Vagina (tissue), 2 donors: ENCODE measurements around the gene CHRNB1.

Experiments
- POLR2A ChIP-seq, 2 donors: fragments of 450-650 bp; IDR thresholded peaks; one replicate each; pipeline ENCODE4 v1.6.1; 2017; ENCODE audit warnings: antibody characterized with exemption in 2 of 2, mild to moderate bottlenecking in 2 of 2, moderate library complexity in 2 of 2
- POLR2AphosphoS5 ChIP-seq, 2 donors: sonication (generic); formaldehyde crosslinking; IDR thresholded peaks; one replicate each; pipeline ENCODE4 v1.9.0; 2017; ENCODE audit warnings: antibody characterized with exemption in 2 of 2, mild to moderate bottlenecking in 2 of 2, low read depth in 1 of 2; ENCODE audit not compliant: insufficient read depth in 1 of 2
- TF ChIP-seq, protein P1 (sequence below), 3 experiments: fragments of 450-650 bp in 2 of 3; fragments of 200-600 bp in 1 of 3; sonication (generic) in 1 of 3; IDR thresholded peaks; one replicate each; pipeline ENCODE4 v1.5.1; 2017 to 2019; ENCODE audit warnings: antibody characterized with exemption in 3 of 3, mild to moderate bottlenecking in 2 of 3, moderate library complexity in 2 of 3

DNA sequence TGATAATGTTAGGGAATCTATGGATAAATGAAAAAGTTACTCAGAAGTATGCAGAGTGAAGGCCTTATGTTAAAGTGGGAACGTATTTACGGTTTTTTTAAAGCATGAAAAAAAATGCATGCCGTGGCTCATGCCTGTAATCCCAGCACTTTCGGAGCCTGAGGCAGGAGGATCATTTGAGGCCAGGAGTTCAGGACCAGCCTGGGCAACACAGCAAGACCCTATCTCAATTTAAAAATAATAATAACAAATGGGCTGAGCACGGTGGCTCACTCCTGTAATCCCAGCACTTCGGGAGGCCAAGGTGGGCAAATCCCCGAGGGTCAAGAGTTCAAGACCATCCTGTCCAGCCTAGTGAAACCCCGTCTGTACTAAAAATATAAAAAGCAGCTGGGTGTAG, 45.3 kb downstream of the CHRNB1 start:
- TF ChIP-seq, protein P1, sequence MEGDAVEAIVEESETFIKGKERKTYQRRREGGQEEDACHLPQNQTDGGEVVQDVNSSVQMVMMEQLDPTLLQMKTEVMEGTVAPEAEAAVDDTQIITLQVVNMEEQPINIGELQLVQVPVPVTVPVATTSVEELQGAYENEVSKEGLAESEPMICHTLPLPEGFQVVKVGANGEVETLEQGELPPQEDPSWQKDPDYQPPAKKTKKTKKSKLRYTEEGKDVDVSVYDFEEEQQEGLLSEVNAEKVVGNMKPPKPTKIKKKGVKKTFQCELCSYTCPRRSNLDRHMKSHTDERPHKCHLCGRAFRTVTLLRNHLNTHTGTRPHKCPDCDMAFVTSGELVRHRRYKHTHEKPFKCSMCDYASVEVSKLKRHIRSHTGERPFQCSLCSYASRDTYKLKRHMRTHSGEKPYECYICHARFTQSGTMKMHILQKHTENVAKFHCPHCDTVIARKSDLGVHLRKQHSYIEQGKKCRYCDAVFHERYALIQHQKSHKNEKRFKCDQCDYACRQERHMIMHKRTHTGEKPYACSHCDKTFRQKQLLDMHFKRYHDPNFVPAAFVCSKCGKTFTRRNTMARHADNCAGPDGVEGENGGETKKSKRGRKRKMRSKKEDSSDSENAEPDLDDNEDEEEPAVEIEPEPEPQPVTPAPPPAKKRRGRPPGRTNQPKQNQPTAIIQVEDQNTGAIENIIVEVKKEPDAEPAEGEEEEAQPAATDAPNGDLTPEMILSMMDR (IDR thresholded peaks at IDR 0.05): no peak
- TF ChIP-seq POLR2A (IDR thresholded peaks at IDR 0.05) (no peak), POLR2AphosphoS5 (IDR thresholded peaks at IDR 0.05; ENCODE audit: insufficient read depth in 1 of 2, low read depth in 1 of 2) (no peak)
